H1 (cell line): ENCODE measurements around the gene MEF2D. TPM values are rescaled to one million over a fixed set of nuclear protein-coding genes. Genes with fewer than 3 reads are reported as not detected.

ENCODE experiments used
- CEBPB ChIP-seq: IDR thresholded peaks from 2 replicates; pipeline ENCODE4 v1.6.1; 2012; ENCODE audit warnings: low read depth, low read length
- EGR1 ChIP-seq: IDR thresholded peaks from 2 replicates; pipeline ENCODE4 v1.6.1; 2011; ENCODE audit warnings: low read depth, low read length, borderline replicate concordance
- JUND ChIP-seq: IDR thresholded peaks from 2 replicates; pipeline ENCODE4 v1.6.1; 2011; ENCODE audit warnings: mild to moderate bottlenecking, improper control_type of control experiment, low read length
- KDM4A ChIP-seq: IDR thresholded peaks from one replicate; pipeline ENCODE4 v1.7.1; 2012; ENCODE audit warnings: low read depth, mild to moderate bottlenecking, moderate library complexity, low read length, inconsistent platforms; ENCODE audit not compliant: severe bottlenecking
- RAD21 ChIP-seq, 2 experiments: IDR thresholded peaks in 1 of 2; conservative IDR thresholded peaks in 1 of 2; 2 replicates each; pipeline ENCODE4 v1.6.1; 2011; ENCODE audit warnings: low read depth in 2 of 2, low read length in 2 of 2, improper control_type of control experiment in 1 of 2, inconsistent platforms in 1 of 2, mild to moderate bottlenecking in 1 of 2, moderate library complexity in 1 of 2
- TAF7 ChIP-seq: optimal IDR thresholded peaks from 2 replicates; pipeline ENCODE3; 2011; ENCODE audit warnings: low read depth, mild to moderate bottlenecking, inconsistent platforms, low read length, moderate library complexity, borderline replicate concordance
- polyA plus RNA-seq, 7 experiments: library from polyadenylated mRNA; depleted of rRNA in 3 of 7; stranded (reverse) in 5 of 7; unstranded in 2 of 7; fragments of >200 nt in 5 of 7; fragments of 200-250 nt in 2 of 7; gene quantifications; 1 replicate in 5 of 7; 2 replicates in 1 of 7; 4 replicates in 1 of 7; pipeline versions ENCODE4 v1.2.1 to v1.2.3, GENCODE V29; 2011 to 2013; ENCODE audit warnings: missing spikeins in 2 of 7, mixed read lengths in 2 of 7
- total RNA-seq: library from RNA; stranded (reverse); fragmentation: NEBNext Ultra II Directional; extraction: Animal tissue kit (Norgen Biotek cat#: 25700); gene quantifications from 2 replicates; pipeline ENCODE4 v1.2.1, GENCODE V29; 2021

MEF2D gene
- total and polyA plus RNA-seq, 2 of the 8 experiments (the other 6 are each of a cell fraction or from before 2014, with no cell fraction given) = 17.3 to 20.3 TPM

- no peak for TF ChIP-seq RAD21 (IDR thresholded peaks at IDR 0.05 in 1 of 2, conservative IDR thresholded peaks at IDR 0.05 in 1 of 2; ENCODE audit: low read depth in 2 of 2, low read length in 2 of 2)
- no peak for TF ChIP-seq CEBPB
- TF ChIP-seq TAF7 = no peak
- TF ChIP-seq EGR1 = no peak
- TF ChIP-seq KDM4A = no peak
- TF ChIP-seq JUND = no peak
Observed at GRCh38 chr1:156538711-156539440, 38.3 kb upstream of the MEF2D start (continued).
